PC-3 (cell line): ENCODE data around the gene LMTK2. TPM values are rescaled to one million over a fixed set of nuclear protein-coding genes. Genes with fewer than 3 reads are reported as not detected.

Experiments used
- ATAC-seq: fragments of 200-7000 bp; cut with Tn5 transposase; 2 replicates; pipeline ENCODE4 v1.9.1; 2020; ENCODE audit warnings: mild to moderate bottlenecking, moderate library complexity
- BruUV-seq: library from RNA; stranded (reverse); fragments of 400-500 nt; replicated peaks from 2 replicates; lab custom pipeline; 2021; lab: Mats Ljungman, UMichigan
- CTCF ChIA-PET: fragments of 300-600 bp; sonication (Branson Sonifier 250); formaldehyde crosslinking; loops from one replicate; lab custom pipeline; 2022; ENCODE audit warnings: antibody characterized with exemption; lab: Charles Lee
- POLR2A ChIA-PET: fragments of 300-600 bp; sonication (Branson Sonifier 250); formaldehyde crosslinking; loops from one replicate; lab custom pipeline; 2022; ENCODE audit warnings: antibody characterized with exemption; ENCODE audit not compliant: unreplicated experiment; lab: Charles Lee
- DNase-seq: peaks from one replicate; pipeline ENCODE4 v3.0.0-alpha.2; 2015
- H2AFZ ChIP-seq: fragments of 300-600 bp; sonication (generic); 2 replicates; pipeline ENCODE4 v1.6.0; 2016; ENCODE audit warnings: antibody characterized with exemption, low read length
- H3F3A ChIP-seq: fragments of 300-600 bp; sonication (generic); one replicate; pipeline ENCODE4 v1.6.0; 2017; ENCODE audit warnings: antibody characterized with exemption, low read length, control low read depth, mild to moderate bottlenecking; ENCODE audit not compliant: unreplicated experiment
- H3K27ac ChIP-seq: fragments of 300-600 bp; sonication (generic); 2 replicates; pipeline ENCODE4 v1.5.1; 2016; ENCODE audit warnings: mild to moderate bottlenecking, low read length
- H3K27me3 ChIP-seq: fragments of 300-600 bp; sonication (generic); 2 replicates; pipeline ENCODE4 v1.6.1; 2016; ENCODE audit warnings: low read length, mixed read lengths
- H3K36me3 ChIP-seq: fragments of 300-600 bp; sonication (generic); 2 replicates; pipeline ENCODE4 v1.6.1; 2016; ENCODE audit warnings: low read depth, mixed run types, low read length, mixed read lengths
- H3K4me1 ChIP-seq: fragments of 300-600 bp; sonication (generic); 2 replicates; pipeline ENCODE4 v1.5.1; 2016; ENCODE audit warnings: low read length; ENCODE audit not compliant: insufficient read depth
- H3K4me2 ChIP-seq: fragments of 300-600 bp; sonication (generic); 2 replicates; pipeline ENCODE4 v1.6.0; 2016; ENCODE audit warnings: low read length
- H3K4me3 ChIP-seq: fragments of 300-600 bp; sonication (generic); 2 replicates; pipeline ENCODE4 v1.5.1; 2016; ENCODE audit warnings: mild to moderate bottlenecking, low read length, mixed read lengths
- H3K79me2 ChIP-seq: fragments of 300-600 bp; sonication (generic); 2 replicates; pipeline ENCODE4 v1.6.1; 2017; ENCODE audit warnings: low read length, mixed read lengths
- H3K9ac ChIP-seq: fragments of 300-600 bp; sonication (generic); 2 replicates; pipeline ENCODE4 v1.6.0; 2016; ENCODE audit warnings: mild to moderate bottlenecking, low read length
- H3K9me2 ChIP-seq: fragments of 300-600 bp; sonication (generic); replicated peaks from 2 replicates; pipeline ENCODE4 v1.6.1; 2016; ENCODE audit warnings: mixed run types, low read length, mixed read lengths
- H3K9me3 ChIP-seq: fragments of 300-600 bp; sonication (generic); 2 replicates; pipeline ENCODE4 v1.6.1; 2016; ENCODE audit warnings: low read length, mixed read lengths
- H4K20me1 ChIP-seq: fragments of 300-600 bp; sonication (generic); 2 replicates; pipeline ENCODE4 v1.6.1; 2016; ENCODE audit warnings: low read length, mixed read lengths
- CTCF ChIP-seq: fragments of 300-600 bp; sonication (generic); conservative IDR thresholded peaks from 2 replicates; pipeline ENCODE4 v1.5.1; 2017; ENCODE audit warnings: antibody characterized with exemption, low read depth, mild to moderate bottlenecking, low read length
- EZH2 ChIP-seq: fragments of 300-600 bp; sonication (generic); IDR thresholded peaks from one replicate; pipeline ENCODE4 v1.6.1; 2017; ENCODE audit warnings: antibody characterized with exemption, mild to moderate bottlenecking, low read length; ENCODE audit not compliant: unreplicated experiment
- EZH2phosphoT487 ChIP-seq: fragments of 300-600 bp; sonication (generic); IDR thresholded peaks from 2 replicates; pipeline ENCODE4 v1.6.1; 2018; ENCODE audit warnings: mild to moderate bottlenecking, antibody characterized with exemption, low read length, borderline replicate concordance
- intact Hi-C: fragments of 100-400 bp; cut with micrococcal nuclease; formaldehyde crosslinking; loops from 2 replicates; pipeline ENCODE4 v1.9.0; 2023
- total RNA-seq: library from RNA; depleted of rRNA; stranded (reverse); fragments of >200 nt; gene quantifications from 2 replicates; pipeline ENCODE4 v1.2.3, GENCODE V29; 2014

LMTK2 gene
- total RNA-seq, 1 experiment from 2014 or later = 9.0 TPM

- no peaks in the 10 kb centered on the region for H4K20me1 ChIP-seq
- DNase-seq (no peak), ATAC-seq (no peak)
- intact Hi-C loops = no loop called here
- no peak overlapping the region for H3K4me3 ChIP-seq
- no peak for TF ChIP-seq CTCF
- no peak for TF ChIP-seq EZH2
- TF ChIP-seq EZH2phosphoT487 = no peak
- no peaks in the 10 kb centered on the region for H3K9me2 ChIP-seq
- H3K36me3 ChIP-seq = no peaks in the 10 kb centered on the region
- no TSS peak for BruUV-seq
- H3K9ac ChIP-seq = no peak overlapping the region
- H2AFZ ChIP-seq = no peak overlapping the region
- H3K79me2 ChIP-seq = no peaks in the 10 kb centered on the region
- H3K27me3 ChIP-seq = no peaks in the 10 kb centered on the region
- no peak overlapping the region for H3K27ac ChIP-seq
- H3K4me1 ChIP-seq = no peaks in the 10 kb centered on the region
- H3K4me2 ChIP-seq = no peak overlapping the region
- ChIA-PET CTCF (no interaction called here), POLR2A (no interaction called here)
- no peaks in the 10 kb centered on the region for H3K9me3 ChIP-seq
- H3F3A ChIP-seq = no peaks in the 10 kb centered on the region
Measured at GRCh38 chr7:98066934-98067507, 39.6 kb upstream of the LMTK2 start.

- H3K36me3 ChIP-seq = no peaks in the 10 kb centered on the region
- H2AFZ ChIP-seq = no peak overlapping the region
- no TSS peak for BruUV-seq
- no peak for DNase-seq
- no peaks in the 10 kb centered on the region for H3K79me2 ChIP-seq
- intact Hi-C loops = no loop called here
- POLR2A ChIA-PET = no interaction called here
- no peaks in the 10 kb centered on the region for H4K20me1 ChIP-seq
- no peak overlapping the region for H3K9ac ChIP-seq
- H3K4me3 ChIP-seq = no peak overlapping the region
- no peaks in the 10 kb centered on the region for H3K9me3 ChIP-seq
- no peaks in the 10 kb centered on the region for H3K27me3 ChIP-seq
- CTCF ChIA-PET = no interaction called here
- no peak for ATAC-seq
- H3K9me2 ChIP-seq = no peaks in the 10 kb centered on the region
- TF ChIP-seq EZH2 (no peak), CTCF (no peak), EZH2phosphoT487 (no peak)
- no peaks in the 10 kb centered on the region for H3F3A ChIP-seq
- no peak overlapping the region for H3K4me2 ChIP-seq
- H3K27ac ChIP-seq = no peak overlapping the region
- H3K4me1 ChIP-seq = no peaks in the 10 kb centered on the region
Measured at GRCh38 chr7:98073047-98073446, 33.6 kb upstream of the LMTK2 start.

- Histone ChIP-seq H2AFZ (no peak overlapping the region), H3K27me3 (no peaks in the 10 kb centered on the region), H3K9ac (no peak overlapping the region), H3F3A (no peaks in the 10 kb centered on the region), H3K36me3 (no peaks in the 10 kb centered on the region), H3K9me3 (no peaks in the 10 kb centered on the region), H3K4me3 (no peak overlapping the region), H3K27ac (no peak overlapping the region), H3K9me2 (no peaks in the 10 kb centered on the region), H3K4me1 (no peaks in the 10 kb centered on the region), H3K4me2 (no peak overlapping the region), H3K79me2 (no peaks in the 10 kb centered on the region), H4K20me1 (no peaks in the 10 kb centered on the region)
- DNase-seq = no peak
- intact Hi-C loops = no loop called here
- TF ChIP-seq CTCF = no peak
- no peak for TF ChIP-seq EZH2phosphoT487
- TF ChIP-seq EZH2 = no peak
- no TSS peak for BruUV-seq
- ChIA-PET CTCF (no interaction called here), POLR2A (no interaction called here)
- no peak for ATAC-seq
Measured at GRCh38 chr7:98075801-98076200, 30.9 kb upstream of the LMTK2 start.
